ENCODE results near the gene GPC1. TPM values are rescaled to one million over a fixed set of nuclear protein-coding genes. Genes with fewer than 3 reads are reported as not detected.
"Not testable (repeated sequence)": the region's sequence is repeated elsewhere in the genome, so short reads cannot be mapped to it uniquely, and the experiment has no call there.

The GPC1 gene
- total RNA-seq, 4 donors from 2014 or later, result 4.4 to 18.2 (median 7.1) TPM

- H3K36me3 ChIP-seq, result no peaks in the 10 kb centered on the region
- H3K27ac ChIP-seq, result no peak overlapping the region
- no peaks in the 10 kb centered on the region for H3K4me1 ChIP-seq
- no peaks in the 10 kb centered on the region for H3K27me3 ChIP-seq
- no peak for DNase-seq
- H3K4me3 ChIP-seq, result no peak overlapping the region
- TF ChIP-seq CTCF (IDR thresholded peaks at IDR 0.05) (no peak), POLR2A (IDR thresholded peaks at IDR 0.05) (no peak)
- no peaks in the 10 kb centered on the region for H3K9me3 ChIP-seq
Observed at GRCh38 chr2:240482141-240482540, 46.7 kb downstream of the GPC1 start.

- no peak overlapping the region for H3K27ac ChIP-seq
- peaks cover 0 to 9% (median 0%) of the 10 kb centered on the region in 4 donors for H3K9me3 ChIP-seq
- no peaks in the 10 kb centered on the region for H3K36me3 ChIP-seq
- TF ChIP-seq POLR2A (IDR thresholded peaks at IDR 0.05), result no peak
- TF ChIP-seq CTCF (IDR thresholded peaks at IDR 0.05), result no peak
- no peaks in the 10 kb centered on the region for H3K4me1 ChIP-seq
- no peak for DNase-seq
- H3K27me3 ChIP-seq, result no peaks in the 10 kb centered on the region
- H3K4me3 ChIP-seq, result no peak overlapping the region
Observed at GRCh38 chr2:240491483-240491882, 56.0 kb downstream of the GPC1 start.

GRCh38 chr2:240494194-240494793 lies 58.8 kb downstream of the GPC1 start:
- Histone ChIP-seq H3K27ac (no peak overlapping the region), H3K4me3 (no peak overlapping the region), H3K36me3 (peaks cover 0 to 11% (median 0%) of the 10 kb centered on the region in 3 donors), H3K27me3 (no peaks in the 10 kb centered on the region), H3K9me3 (peaks cover 0 to 9% (median 0%) of the 10 kb centered on the region in 4 donors), H3K4me1 (no peaks in the 10 kb centered on the region)
- no peak for DNase-seq
- TF ChIP-seq POLR2A (IDR thresholded peaks at IDR 0.05) (no peak), CTCF (IDR thresholded peaks at IDR 0.05) (no peak)

- H3K4me1 ChIP-seq, H3K27me3 ChIP-seq, H3K27ac ChIP-seq, DNase-seq, H3K9me3 ChIP-seq, H3K4me3 ChIP-seq: not testable (repeated sequence)
- peaks cover 0 to 17% (median 0%) of the 10 kb centered on the region in 3 donors for H3K36me3 ChIP-seq
Observed at GRCh38 chr2:240494942-240495341, 59.5 kb downstream of the GPC1 start.

GRCh38 chr2:240497082-240497481 lies 61.6 kb downstream of the GPC1 start:
- H3K4me1 ChIP-seq, H3K27ac ChIP-seq, DNase-seq, H3K4me3 ChIP-seq, H3K9me3 ChIP-seq, H3K27me3 ChIP-seq: not testable (repeated sequence)
- peaks cover 0 to 23% (median 0%) of the 10 kb centered on the region in 3 donors for H3K36me3 ChIP-seq

- Histone ChIP-seq H3K9me3 (no peaks in the 10 kb centered on the region), H3K27me3 (no peaks in the 10 kb centered on the region), H3K27ac (no peak overlapping the region), H3K36me3 (peaks cover 0 to 23% (median 0%) of the 10 kb centered on the region in 3 donors), H3K4me1 (no peaks in the 10 kb centered on the region), H3K4me3 (no peak overlapping the region)
- TF ChIP-seq POLR2A (IDR thresholded peaks at IDR 0.05) (no peak), CTCF (IDR thresholded peaks at IDR 0.05) (no peak)
- DNase-seq, result no peak
Observed at GRCh38 chr2:240498171-240498957, 62.9 kb downstream of the GPC1 start.

All from Peyer's patch (tissue), 4 donors.